PC-9 (cell line): ENCODE data around the gene FOXF2. TPM values are rescaled to one million over a fixed set of nuclear protein-coding genes. Genes with fewer than 3 reads are reported as not detected.

Experiments used
- Bru-seq: library from RNA; stranded (reverse); fragments of 400-500 nt; gene quantifications from one replicate; lab custom pipeline; 2021; lab: Mats Ljungman, UMichigan
- BruChase-seq, 2 experiments: library from RNA; stranded (reverse); fragments of 400-500 nt; gene quantifications; one replicate each; lab custom pipeline; 2021; lab: Mats Ljungman, UMichigan
- BruUV-seq: library from RNA; stranded (reverse); fragments of 400-500 nt; replicated peaks from 2 replicates; lab custom pipeline; 2021; lab: Mats Ljungman, UMichigan
- CTCF ChIA-PET: fragments of 300-600 bp; sonication (Branson Sonifier 250); formaldehyde crosslinking; loops from one replicate; lab custom pipeline; 2022; ENCODE audit warnings: antibody characterized with exemption; lab: Charles Lee
- POLR2A ChIA-PET: fragments of 300-600 bp; sonication (Branson Sonifier 250); formaldehyde crosslinking; loops from one replicate; lab custom pipeline; 2022; ENCODE audit warnings: antibody characterized with exemption; ENCODE audit not compliant: unreplicated experiment; lab: Charles Lee
- DNase-seq, 2 experiments: peaks; one replicate each; pipeline versions ENCODE4 v3.0.0 to v3.0.0-alpha.2; 2015 to 2022; ENCODE audit warnings: mixed read lengths in 1 of 2
- H2AFZ ChIP-seq: fragments of 200-600 bp; sonication (generic); 2 replicates; pipeline ENCODE4 v1.8.1; 2017; ENCODE audit warnings: antibody characterized with exemption
- H3F3A ChIP-seq: fragments of 200-600 bp; sonication (generic); 2 replicates; pipeline ENCODE4 v1.8.1; 2017; ENCODE audit warnings: antibody characterized with exemption, mild to moderate bottlenecking, low read depth; ENCODE audit not compliant: insufficient read depth
- H3K27ac ChIP-seq: fragments of 200-600 bp; sonication (generic); 2 replicates; pipeline ENCODE4 v1.6.1; 2016; ENCODE audit warnings: mixed run types
- H3K27me3 ChIP-seq: fragments of 200-600 bp; sonication (generic); 2 replicates; pipeline ENCODE4 v1.6.1; 2016; ENCODE audit warnings: low read depth, mixed run types; ENCODE audit not compliant: insufficient read depth
- H3K36me3 ChIP-seq: fragments of 200-600 bp; sonication (generic); 2 replicates; pipeline ENCODE4 v1.6.1; 2016; ENCODE audit warnings: low read depth, mixed run types
- H3K4me1 ChIP-seq: fragments of 200-600 bp; sonication (generic); replicated peaks from 2 replicates; pipeline ENCODE4 v1.6.1; 2016; ENCODE audit warnings: mixed run types; ENCODE audit not compliant: insufficient read depth
- H3K4me2 ChIP-seq: fragments of 200-600 bp; sonication (generic); 2 replicates; pipeline ENCODE4 v1.6.1; 2017; ENCODE audit warnings: mixed run types
- H3K4me3 ChIP-seq: fragments of 200-600 bp; sonication (generic); 2 replicates; pipeline ENCODE4 v1.6.1; 2016; ENCODE audit warnings: mixed run types
- H3K79me2 ChIP-seq: fragments of 200-600 bp; sonication (generic); 2 replicates; pipeline ENCODE4 v1.6.1; 2017; ENCODE audit warnings: low read depth, mixed run types
- H3K9me2 ChIP-seq: fragments of 200-600 bp; sonication (generic); 2 replicates; pipeline ENCODE4 v1.8.1; 2017; ENCODE audit warnings: mild to moderate bottlenecking; ENCODE audit not compliant: insufficient read depth
- H3K9me3 ChIP-seq: fragments of 200-600 bp; sonication (generic); 2 replicates; pipeline ENCODE4 v1.8.1; 2016; ENCODE audit warnings: low read depth; ENCODE audit not compliant: insufficient read depth
- H4K20me1 ChIP-seq: fragments of 200-600 bp; sonication (generic); 2 replicates; pipeline ENCODE4 v1.8.1; 2017; ENCODE audit not compliant: insufficient read depth
- CTCF ChIP-seq: fragments of 200-600 bp; sonication (generic); conservative IDR thresholded peaks from 2 replicates; pipeline ENCODE4 v1.6.1; 2017; ENCODE audit warnings: mixed run types, antibody characterized with exemption, mild to moderate bottlenecking, moderate library complexity
- EZH2 ChIP-seq: fragments of 200-600 bp; sonication (generic); IDR thresholded peaks from 2 replicates; pipeline ENCODE4 v1.8.0; 2017; ENCODE audit warnings: antibody characterized with exemption, low read depth
- intact Hi-C: fragments of 100-400 bp; cut with micrococcal nuclease; formaldehyde crosslinking; loops from one replicate; pipeline ENCODE4 v1.10.0; 2022; ENCODE audit not compliant: unreplicated experiment
- long read RNA-seq: library from polyadenylated mRNA; stranded (forward); transcript quantifications from one replicate; pipeline ENCODE4 v2.0.0, GENCODE V29; 2022
- total RNA-seq: library from RNA; stranded (reverse); gene quantifications from 2 replicates; pipeline ENCODE4 v1.2.3, GENCODE V29; 2021

Gene FOXF2
- not detected in 2 replicates for total RNA-seq
- Bru-seq, nascent RNA = percentile 9 among the genes with signal in this experiment
- percentile 12 among the genes with signal in this experiment for BruChase-seq, experiment 1, labeled RNA remaining after a 2-hour chase
- BruChase-seq, experiment 2, labeled RNA remaining after a 6-hour chase = percentile 10 among the genes with signal in this experiment
- long read RNA-seq = 0 reads

DNA sequence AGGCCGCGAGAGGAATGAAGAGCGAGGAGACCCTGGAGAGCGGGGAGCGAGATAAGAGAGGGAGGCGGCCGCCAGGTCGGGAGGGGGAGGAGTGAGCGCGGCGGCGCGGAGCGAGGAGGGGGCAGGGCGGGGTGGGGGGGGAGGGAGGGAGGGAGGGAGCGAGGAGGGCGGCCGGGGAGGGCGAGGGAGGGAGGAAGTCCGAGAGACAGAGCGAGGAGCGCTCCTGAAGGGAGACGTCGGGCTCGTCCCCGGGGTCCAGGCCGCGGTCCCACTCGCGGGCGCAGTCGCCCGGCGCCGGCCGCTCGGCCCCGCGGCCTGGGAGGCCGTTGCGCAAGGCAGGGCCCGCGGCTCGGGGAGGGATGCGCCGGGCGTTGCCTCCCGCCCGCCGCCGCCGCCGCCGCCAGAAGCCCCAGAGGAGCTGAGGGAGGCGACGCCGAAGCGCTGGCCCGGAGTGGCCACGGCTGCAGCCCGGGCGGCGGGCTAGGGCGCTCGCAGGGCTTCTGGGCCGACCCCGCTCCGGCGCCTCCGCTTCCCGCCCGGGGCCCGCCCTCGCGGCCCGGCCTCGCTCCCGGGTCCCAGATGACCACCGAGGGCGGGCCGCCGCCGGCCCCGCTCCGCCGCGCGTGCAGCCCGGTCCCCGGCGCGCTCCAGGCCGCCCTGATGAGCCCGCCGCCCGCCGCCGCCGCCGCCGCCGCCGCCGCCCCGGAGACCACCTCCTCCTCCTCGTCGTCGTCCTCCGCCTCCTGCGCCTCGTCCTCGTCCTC lies at the start of gene FOXF2:
Gene FOXF2 (plus strand): TSS at position 208 of the 764 bp plus-strand sequence. CDS start 372 bp downstream, at position 580.
- H3K4me3 ChIP-seq = no peak within 1 kb of the TSS
- CTCF ChIA-PET = no interaction called here
- no peak within 1 kb of the TSS for H2AFZ ChIP-seq
- no peaks in the 10 kb centered on the region for H3F3A ChIP-seq
- H4K20me1 ChIP-seq = no peaks in the 10 kb centered on the region
- TF ChIP-seq CTCF (no peak), EZH2 (no peak)
- H3K9me3 ChIP-seq = no peaks in the 10 kb centered on the region
- H3K36me3 ChIP-seq = no peaks in the 10 kb centered on the region
- no peak for DNase-seq
- intact Hi-C loops = no loop called here
- no TSS peak for BruUV-seq
- no peaks in the 10 kb centered on the region for H3K79me2 ChIP-seq
- no peaks in the 10 kb centered on the region for H3K27me3 ChIP-seq
- no peaks in the 10 kb centered on the region for H3K9me2 ChIP-seq
- POLR2A ChIA-PET = no interaction called here
- H3K4me1 ChIP-seq = no peaks in the 10 kb centered on the region
- no peak within 1 kb of the TSS for H3K27ac ChIP-seq
- no peak within 1 kb of the TSS for H3K4me2 ChIP-seq

GRCh38 chr6:1346101-1346500 lies 43.3 kb upstream of the FOXF2 start:
- Histone ChIP-seq H4K20me1 (no peaks in the 10 kb centered on the region), H3F3A (no peaks in the 10 kb centered on the region), H3K9me2 (no peaks in the 10 kb centered on the region), H3K9me3 (0 out of 2 replicates have a peak, but pooled peaks cover 12% of the 10 kb centered on the region), H3K4me2 (no peak overlapping the region), H3K27me3 (no peaks in the 10 kb centered on the region), H3K79me2 (no peaks in the 10 kb centered on the region), H3K4me3 (no peak overlapping the region), H2AFZ (no peak overlapping the region), H3K27ac (no peak overlapping the region), H3K36me3 (no peaks in the 10 kb centered on the region), H3K4me1 (no peaks in the 10 kb centered on the region)
- no peak for TF ChIP-seq EZH2
- no peak for TF ChIP-seq CTCF
- POLR2A ChIA-PET = no interaction called here
- intact Hi-C loops = no loop called here
- DNase-seq = no peak
- CTCF ChIA-PET = no interaction called here
- no TSS peak for BruUV-seq

DNA sequence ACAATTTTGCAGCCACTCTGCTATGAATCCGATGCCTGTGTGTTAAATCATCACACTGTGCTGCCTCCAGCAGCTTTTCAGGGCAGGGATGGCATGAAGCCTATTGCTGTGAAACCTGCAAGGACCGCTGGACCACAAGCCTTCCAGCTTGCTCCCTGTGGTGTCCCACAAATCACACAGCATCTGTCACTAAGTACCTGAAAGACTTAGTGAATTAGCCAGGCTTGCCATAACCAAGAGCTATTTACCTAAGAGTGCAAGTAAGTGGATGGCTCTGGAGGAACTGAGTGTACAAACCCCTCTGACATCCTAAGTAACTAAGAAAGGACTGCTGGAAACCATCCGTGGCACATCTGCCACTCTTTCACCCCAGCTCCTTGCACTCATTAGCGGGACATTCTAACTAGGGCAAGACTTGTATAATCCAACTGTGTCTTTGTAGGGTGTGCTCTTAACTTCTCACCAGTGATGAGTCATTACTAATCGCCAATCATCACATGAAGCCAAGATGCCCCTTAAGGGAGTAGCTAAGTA lies 42.8 kb upstream of the FOXF2 start:
- DNase-seq = no peak
- no peak for TF ChIP-seq EZH2
- TF ChIP-seq CTCF = no peak
- intact Hi-C loops = no loop called here
- no peaks in the 10 kb centered on the region for H3K79me2 ChIP-seq
- BruUV-seq = no TSS peak
- no peaks in the 10 kb centered on the region for H3K4me1 ChIP-seq
- H3K4me3 ChIP-seq = no peak overlapping the region
- no peaks in the 10 kb centered on the region for H3K9me2 ChIP-seq
- no peaks in the 10 kb centered on the region for H3K36me3 ChIP-seq
- H3K27me3 ChIP-seq = no peaks in the 10 kb centered on the region
- no peaks in the 10 kb centered on the region for H4K20me1 ChIP-seq
- H3K4me2 ChIP-seq = no peak overlapping the region
- H3K9me3 ChIP-seq = 0 out of 2 replicates have a peak, but pooled peaks cover 16% of the 10 kb centered on the region
- POLR2A ChIA-PET = interaction anchor here (0.6 kb wide), 1 partner anchor 57 kb away, joined by 5 read pairs; no protein-coding TSS in a partner anchor
- no peaks in the 10 kb centered on the region for H3F3A ChIP-seq
- no peak overlapping the region for H3K27ac ChIP-seq
- CTCF ChIA-PET = no interaction called here
- no peak overlapping the region for H2AFZ ChIP-seq
